Naive B cell (primary cell): ENCODE data around the gene TP53. TPM values are rescaled to one million over a fixed set of nuclear protein-coding genes. Genes with fewer than 3 reads are reported as not detected.
A peak's percentile ranks its signal among the peaks of the same experiment; 100 is the strongest.

Experiments
- ATAC-seq, 2 donors: fragments of 150-1000 bp; cut with Tn5 transposase; 2 replicates each; pipeline ENCODE4 v1.10.0; 2021; ENCODE audit warnings: low read depth in 2 of 2, mild to moderate bottlenecking in 2 of 2, moderate library complexity in 2 of 2
- DNase-seq: peaks from one replicate; pipeline ENCODE4 v3.0.0; 2022
- H3K27ac Mint-ChIP-seq, 6 donors: one replicate each; pipeline ENCODE4 v1.8.0; 2020 to 2022; ENCODE audit warnings: mild to moderate bottlenecking in 6 of 6, mixed read lengths in 6 of 6, moderate library complexity in 5 of 6, inconsistent platforms in 2 of 6
- H3K27me3 Mint-ChIP-seq, 3 donors: one replicate each; pipeline ENCODE4 v1.8.0; 2021 to 2022; ENCODE audit warnings: mixed read lengths in 3 of 3, mild to moderate bottlenecking in 1 of 3
- H3K36me3 Mint-ChIP-seq, 2 donors: one replicate each; pipeline ENCODE4 v1.8.0; 2020 to 2022; ENCODE audit warnings: mixed read lengths in 2 of 2, inconsistent platforms in 1 of 2, mild to moderate bottlenecking in 1 of 2
- H3K4me1 Mint-ChIP-seq, 3 donors: one replicate each; pipeline ENCODE4 v1.8.0; 2020 to 2022; ENCODE audit warnings: mixed read lengths in 3 of 3, inconsistent platforms in 1 of 3, mild to moderate bottlenecking in 1 of 3, moderate library complexity in 1 of 3
- H3K4me3 Mint-ChIP-seq, 8 donors: one replicate each; pipeline ENCODE4 v1.8.0; 2020 to 2022; ENCODE audit warnings: mild to moderate bottlenecking in 8 of 8, mixed read lengths in 8 of 8, moderate library complexity in 8 of 8, inconsistent platforms in 2 of 8
- H3K9me3 Mint-ChIP-seq, 7 donors: one replicate each; pipeline ENCODE4 v1.8.0; 2020 to 2022; ENCODE audit warnings: mixed read lengths in 7 of 7, mild to moderate bottlenecking in 5 of 7, inconsistent platforms in 2 of 7, moderate library complexity in 1 of 7
- polyA plus RNA-seq, 6 donors: library from polyadenylated mRNA; unstranded; fragments of 300-500 nt; fragmentation: Illumina TruSeq; gene quantifications; one replicate each; pipeline ENCODE4 v1.2.3, GENCODE V29; 2021; ENCODE audit warnings: low read depth in 6 of 6

Gene TP53
- polyA plus RNA-seq, 6 donors from 2014 or later = 25.2 to 53.9 (median 47.7) TPM

DNA sequence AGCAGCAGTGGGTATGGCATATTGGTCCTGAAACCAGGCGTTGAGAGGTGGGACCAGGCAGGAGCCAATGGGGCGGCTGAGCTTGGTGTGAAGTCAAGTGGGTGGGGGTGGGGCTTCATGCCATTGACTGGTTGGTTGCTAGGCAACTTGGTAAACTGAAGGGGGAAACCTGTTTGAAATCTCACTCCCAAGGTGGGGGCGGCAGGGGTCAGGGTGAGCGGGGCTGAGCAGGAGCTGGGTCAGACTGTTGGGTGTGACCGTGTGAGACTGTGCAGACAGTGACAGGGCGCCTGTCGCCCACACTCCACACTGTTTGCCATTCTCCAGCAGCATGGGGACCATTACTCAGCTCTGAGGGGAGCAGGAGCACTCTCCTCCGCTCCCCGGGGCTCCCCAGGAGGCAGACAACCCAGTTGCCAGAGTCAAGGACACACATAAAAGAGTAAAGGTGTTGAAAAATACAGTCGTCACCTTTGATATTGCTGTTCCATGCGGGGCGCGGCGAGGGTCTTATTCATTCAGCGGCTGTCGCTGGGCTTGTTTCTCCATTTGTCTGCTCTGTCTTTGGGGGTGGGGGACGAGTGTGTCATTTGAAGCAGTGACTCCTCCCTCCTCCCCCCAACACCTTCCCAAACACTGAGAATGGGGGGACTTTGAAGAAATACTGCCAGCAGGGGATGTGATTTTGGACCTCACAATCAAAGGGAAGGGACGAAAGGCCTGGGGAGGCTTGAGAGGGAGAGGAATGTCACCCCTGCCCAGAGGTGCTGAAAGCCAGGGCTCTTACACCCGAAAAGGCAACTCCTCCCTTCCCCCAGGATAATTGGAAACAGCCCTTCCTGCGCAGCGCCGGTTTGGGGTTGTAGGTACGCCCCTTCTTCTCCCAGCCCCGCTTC, 16.5 kb upstream of the TP53 start:
- H3K4me3 Mint-ChIP-seq = peak overlapping the region in 7 of 8 donors; percentile 63 to 87 (median 77)
- peak; percentile 52 to 57 for ATAC-seq

DNA sequence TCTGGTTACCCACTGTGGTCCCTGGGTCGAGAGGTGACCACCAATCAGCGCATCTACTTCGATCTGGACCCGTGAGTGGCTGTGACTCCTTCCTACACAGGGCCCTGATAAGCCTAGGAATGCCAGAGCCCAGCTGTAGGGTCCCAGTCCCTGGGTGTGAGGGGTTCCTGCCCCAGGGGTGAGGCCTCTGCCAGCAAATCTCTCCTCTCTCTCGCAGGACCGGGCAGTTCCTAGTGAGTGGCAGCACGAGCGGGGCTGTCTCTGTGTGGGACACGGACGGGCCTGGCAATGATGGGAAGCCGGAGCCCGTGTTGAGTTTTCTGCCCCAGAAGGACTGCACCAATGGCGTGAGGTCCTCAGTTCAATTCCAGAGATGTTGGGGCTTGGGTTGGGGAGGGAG, 15.5 kb upstream of the TP53 start:
- no peak for ATAC-seq
- Mint-ChIP-seq H3K4me3 (no peak overlapping the region), H3K4me1 (peaks cover 22 to 23% (median 22%) of the 10 kb centered on the region in 3 donors), H3K36me3 (peaks cover 16 to 42% of the 10 kb centered on the region in 2 donors), H3K9me3 (peaks cover 0 to 1% (median 0%) of the 10 kb centered on the region in 7 donors), H3K27ac (peak overlapping the region in 1 of 6 donors; percentile 81), H3K27me3 (peaks cover 37 to 60% (median 58%) of the 10 kb centered on the region in 3 donors)
- no peak for DNase-seq

More for the DNA sequence above, 16.5 kb upstream of the TP53 start:
- Mint-ChIP-seq H3K9me3 (peaks cover 0 to 1% (median 0%) of the 10 kb centered on the region in 7 donors), H3K36me3 (peaks cover 11 to 42% of the 10 kb centered on the region in 2 donors), H3K27ac (peak overlapping the region in 4 of 6 donors; percentile 2 to 81 (median 73)), H3K27me3 (peaks cover 40 to 69% (median 65%) of the 10 kb centered on the region in 3 donors), H3K4me1 (peaks cover 22 to 23% (median 22%) of the 10 kb centered on the region in 3 donors)
- no peak for DNase-seq

DNA sequence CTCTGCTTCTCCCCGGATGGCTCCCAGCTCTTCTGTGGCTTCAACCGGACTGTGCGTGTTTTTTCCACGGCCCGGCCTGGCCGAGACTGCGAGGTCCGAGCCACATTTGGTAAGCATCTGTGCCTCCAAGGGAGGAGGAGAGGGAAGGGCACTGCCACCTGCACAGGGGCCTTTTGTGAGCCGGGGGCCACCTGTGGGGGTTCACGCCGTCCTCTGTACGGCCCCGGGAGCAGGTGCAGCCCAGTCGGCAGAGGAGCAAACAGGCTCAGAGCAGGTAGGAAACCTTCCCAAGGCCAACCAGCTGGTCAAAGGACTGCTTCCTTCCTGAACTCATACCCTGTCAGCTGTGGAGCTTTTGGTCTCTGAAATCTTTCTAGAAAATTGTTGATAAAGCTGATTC, 14.4 kb upstream of the TP53 start:
- Mint-ChIP-seq H3K4me1 (peaks cover 22 to 23% (median 22%) of the 10 kb centered on the region in 3 donors), H3K27ac (no peak overlapping the region), H3K27me3 (peaks cover 30 to 51% (median 49%) of the 10 kb centered on the region in 3 donors), H3K36me3 (peaks cover 16 to 44% of the 10 kb centered on the region in 2 donors), H3K9me3 (peaks cover 0 to 1% (median 0%) of the 10 kb centered on the region in 7 donors), H3K4me3 (peak overlapping the region in 1 of 8 donors; percentile 59)
- DNase-seq (no peak), ATAC-seq (no peak)

DNA sequence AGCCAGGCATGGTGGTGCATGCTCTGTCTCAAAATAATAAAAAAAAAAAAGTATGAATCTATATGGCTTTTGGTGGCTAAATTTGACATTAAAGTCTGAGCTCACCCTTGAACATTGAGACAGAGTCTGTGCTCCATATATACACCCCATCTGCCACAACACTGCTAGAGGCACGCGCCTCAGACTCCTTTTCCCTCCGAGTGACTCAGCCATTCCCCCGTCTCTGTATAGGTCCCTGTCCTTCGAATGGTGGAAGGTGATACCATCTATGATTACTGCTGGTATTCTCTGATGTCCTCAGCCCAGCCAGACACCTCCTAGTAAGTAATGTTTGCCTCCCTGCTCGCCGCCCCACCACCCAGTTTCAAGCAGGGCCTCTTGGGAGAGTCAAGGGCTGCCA, 13.2 kb upstream of the TP53 start:
- no peak overlapping the region for H3K4me3 Mint-ChIP-seq
- peaks cover 27 to 49% of the 10 kb centered on the region in 2 donors for H3K36me3 Mint-ChIP-seq
- DNase-seq (no peak), ATAC-seq (no peak)
- peaks cover 20 to 39% (median 37%) of the 10 kb centered on the region in 3 donors for H3K27me3 Mint-ChIP-seq
- H3K9me3 Mint-ChIP-seq = peaks cover 0 to 1% (median 0%) of the 10 kb centered on the region in 7 donors
- H3K27ac Mint-ChIP-seq = no peak overlapping the region
- H3K4me1 Mint-ChIP-seq = peaks cover 15 to 18% (median 17%) of the 10 kb centered on the region in 3 donors

DNA sequence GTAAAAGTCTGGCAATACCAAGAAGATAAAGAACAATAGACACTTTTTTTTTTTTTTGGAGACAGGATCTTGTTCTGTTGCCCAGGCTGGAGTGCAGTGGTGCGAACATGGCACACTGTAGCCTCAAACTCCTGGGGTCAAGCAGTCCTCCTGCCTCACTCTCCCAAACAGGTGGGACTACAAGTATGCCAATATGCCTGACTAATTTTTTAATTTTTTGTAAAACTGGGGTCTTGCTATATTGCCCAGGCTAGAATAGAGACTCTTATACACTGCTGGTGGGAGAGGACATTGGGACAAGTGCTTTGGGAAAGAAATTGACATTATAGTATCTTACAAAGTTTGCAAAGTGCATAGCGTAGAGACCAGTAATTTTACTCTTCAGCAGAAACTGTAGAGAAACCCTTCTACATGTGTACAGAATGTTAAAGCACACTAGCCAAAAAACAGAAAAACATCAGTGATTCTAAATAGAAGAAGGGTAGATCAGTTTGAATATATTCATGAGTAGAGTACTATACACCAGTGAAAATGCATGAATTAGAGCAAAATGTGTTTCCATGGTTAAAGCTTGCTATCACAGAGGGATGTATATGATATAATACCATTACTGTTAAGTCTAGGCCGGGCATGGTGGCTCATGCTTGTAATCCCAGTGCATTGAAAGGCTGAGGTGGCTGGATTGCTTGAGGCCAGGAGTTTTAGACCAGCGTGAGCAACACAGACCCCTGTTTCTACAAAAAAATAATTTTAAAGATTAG, 10.7 kb upstream of the TP53 start:
- H3K27ac Mint-ChIP-seq = peak overlapping the region in 1 of 6 donors; percentile 27
- DNase-seq = no peak
- no peak for ATAC-seq
- H3K36me3 Mint-ChIP-seq = peaks cover 34 to 56% of the 10 kb centered on the region in 2 donors
- no peak overlapping the region for H3K4me3 Mint-ChIP-seq
- no peaks in the 10 kb centered on the region for H3K9me3 Mint-ChIP-seq
- peaks cover 4 to 17% (median 17%) of the 10 kb centered on the region in 3 donors for H3K27me3 Mint-ChIP-seq
- H3K4me1 Mint-ChIP-seq = peaks cover 0 to 12% (median 3%) of the 10 kb centered on the region in 3 donors

DNA sequence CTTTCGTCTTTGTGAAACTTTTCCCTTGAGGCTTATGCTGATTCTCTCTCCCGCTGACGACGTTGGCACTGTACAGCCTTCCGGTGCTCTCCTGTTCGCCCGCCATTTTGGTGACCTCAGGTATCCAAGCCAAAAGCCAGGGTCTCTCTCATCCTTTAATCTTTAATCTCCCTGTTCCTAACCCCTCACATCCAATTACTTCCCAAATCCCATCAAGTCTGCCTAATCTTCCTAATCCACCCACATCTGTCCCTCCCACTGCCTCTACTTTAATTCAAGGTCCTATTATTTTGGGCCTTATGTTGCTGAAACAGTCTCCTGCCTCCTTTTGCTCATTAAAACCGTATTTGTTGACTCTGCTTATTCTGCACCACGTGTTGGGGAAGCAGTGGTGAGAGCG, 8.3 kb upstream of the TP53 start:
- ATAC-seq = no peak
- H3K27ac Mint-ChIP-seq = peak overlapping the region in 1 of 6 donors; percentile 1

DNA sequence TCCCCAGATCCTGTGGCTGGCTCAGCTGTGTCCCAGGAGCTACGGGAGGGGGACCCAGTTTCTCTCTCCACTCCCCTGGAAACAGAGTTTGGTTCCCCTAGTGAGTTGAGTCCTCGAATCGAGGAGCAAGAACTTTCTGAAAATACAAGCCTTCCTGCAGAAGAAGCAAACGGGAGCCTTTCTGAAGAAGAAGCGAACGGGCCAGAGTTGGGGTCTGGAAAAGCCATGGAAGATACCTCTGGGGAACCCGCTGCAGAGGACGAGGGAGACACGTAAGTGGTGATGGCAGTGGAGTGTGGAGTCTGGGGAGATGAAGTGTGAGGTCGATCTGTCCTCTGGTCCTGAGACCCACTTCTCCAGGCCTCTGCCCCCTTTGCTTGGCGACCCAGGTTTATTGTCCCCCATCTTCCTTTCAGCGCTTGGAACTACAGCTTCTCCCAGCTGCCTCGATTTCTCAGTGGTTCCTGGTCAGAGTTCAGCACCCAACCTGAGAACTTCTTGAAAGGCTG, 1.6 kb upstream of the TP53 start:
- no peak for ATAC-seq
- no peaks in the 10 kb centered on the region for H3K27me3 Mint-ChIP-seq

More for the DNA sequence above, 8.3 kb upstream of the TP53 start:
- no peak for DNase-seq
- peaks cover 0 to 18% (median 3%) of the 10 kb centered on the region in 3 donors for H3K4me1 Mint-ChIP-seq
- H3K36me3 Mint-ChIP-seq = peaks cover 22 to 36% of the 10 kb centered on the region in 2 donors
- no peak overlapping the region for H3K4me3 Mint-ChIP-seq
- no peaks in the 10 kb centered on the region for H3K9me3 Mint-ChIP-seq
- peaks cover 0 to 2% (median 0%) of the 10 kb centered on the region in 3 donors for H3K27me3 Mint-ChIP-seq

DNA sequence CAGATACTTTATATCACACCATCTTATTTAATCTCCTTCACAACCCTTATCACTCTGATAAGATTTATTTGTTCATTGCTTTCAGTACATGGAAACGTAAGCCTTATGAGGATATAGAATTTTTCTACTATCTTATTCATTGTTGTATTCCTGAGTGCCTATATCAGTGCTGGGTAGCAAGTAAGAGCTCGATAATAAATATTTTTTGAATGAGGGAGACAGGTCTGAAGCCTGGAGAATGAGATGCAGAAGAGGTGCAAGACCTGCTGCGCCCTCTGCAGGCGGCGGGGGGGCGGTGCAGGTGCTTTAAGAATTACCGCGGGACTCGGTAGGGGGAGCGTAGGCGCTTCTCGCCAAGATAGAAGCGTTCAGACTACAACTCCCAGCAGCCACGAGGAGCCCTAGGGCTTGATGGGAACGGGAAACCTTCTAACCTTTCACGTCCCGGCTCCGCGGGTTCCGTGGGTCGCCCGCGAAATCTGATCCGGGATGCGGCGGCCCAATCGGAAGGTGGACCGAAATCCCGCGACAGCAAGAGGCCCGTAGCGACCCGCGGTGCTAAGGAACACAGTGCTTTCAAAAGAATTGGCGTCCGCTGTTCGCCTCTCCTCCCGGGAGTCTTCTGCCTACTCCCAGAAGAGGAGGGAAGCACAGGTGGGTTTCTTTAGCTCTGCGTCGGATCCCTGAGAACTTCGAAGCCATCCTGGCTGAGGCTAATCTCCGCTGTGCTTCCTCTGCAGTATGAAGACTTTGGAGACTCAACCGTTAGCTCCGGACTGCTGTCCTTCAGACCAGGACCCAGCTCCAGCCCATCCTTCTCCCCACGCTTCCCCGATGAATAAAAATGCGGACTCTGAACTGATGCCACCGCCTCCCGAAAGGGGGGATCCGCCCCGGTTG, 868 bp upstream of the TP53 start, which contains the start of gene WRAP53:
WRAP53 (plus strand) TSS at position 570 of the 900 bp plus-strand sequence; CDS start at position 742, 172 bp downstream.
- peak within 1 kb of the TSS; percentile 97 to 100 (median 99) for H3K27ac Mint-ChIP-seq
- peak; percentile 94 for DNase-seq
- peak; percentile 68 to 73 for ATAC-seq
- H3K27me3 Mint-ChIP-seq = no peaks in the 10 kb centered on the region
- H3K4me1 Mint-ChIP-seq = peaks cover 32 to 53% (median 46%) of the 10 kb centered on the region in 3 donors
- H3K9me3 Mint-ChIP-seq = no peaks in the 10 kb centered on the region
- H3K4me3 Mint-ChIP-seq = peak within 1 kb of the TSS; percentile 90 to 100 (median 98)
- H3K36me3 Mint-ChIP-seq = peaks cover 5 to 9% of the 10 kb centered on the region in 2 donors

More for the DNA sequence above, 1.6 kb upstream of the TP53 start:
- H3K4me3 Mint-ChIP-seq = peak overlapping the region; percentile 90 to 100 (median 98)
- peaks cover 33 to 50% (median 42%) of the 10 kb centered on the region in 3 donors for H3K4me1 Mint-ChIP-seq
- no peak for DNase-seq
- H3K9me3 Mint-ChIP-seq = no peaks in the 10 kb centered on the region
- H3K27ac Mint-ChIP-seq = peak overlapping the region in 4 of 6 donors; percentile 53 to 97 (median 88)
- H3K36me3 Mint-ChIP-seq = peaks cover 12% of the 10 kb centered on the region in 2 donors

DNA sequence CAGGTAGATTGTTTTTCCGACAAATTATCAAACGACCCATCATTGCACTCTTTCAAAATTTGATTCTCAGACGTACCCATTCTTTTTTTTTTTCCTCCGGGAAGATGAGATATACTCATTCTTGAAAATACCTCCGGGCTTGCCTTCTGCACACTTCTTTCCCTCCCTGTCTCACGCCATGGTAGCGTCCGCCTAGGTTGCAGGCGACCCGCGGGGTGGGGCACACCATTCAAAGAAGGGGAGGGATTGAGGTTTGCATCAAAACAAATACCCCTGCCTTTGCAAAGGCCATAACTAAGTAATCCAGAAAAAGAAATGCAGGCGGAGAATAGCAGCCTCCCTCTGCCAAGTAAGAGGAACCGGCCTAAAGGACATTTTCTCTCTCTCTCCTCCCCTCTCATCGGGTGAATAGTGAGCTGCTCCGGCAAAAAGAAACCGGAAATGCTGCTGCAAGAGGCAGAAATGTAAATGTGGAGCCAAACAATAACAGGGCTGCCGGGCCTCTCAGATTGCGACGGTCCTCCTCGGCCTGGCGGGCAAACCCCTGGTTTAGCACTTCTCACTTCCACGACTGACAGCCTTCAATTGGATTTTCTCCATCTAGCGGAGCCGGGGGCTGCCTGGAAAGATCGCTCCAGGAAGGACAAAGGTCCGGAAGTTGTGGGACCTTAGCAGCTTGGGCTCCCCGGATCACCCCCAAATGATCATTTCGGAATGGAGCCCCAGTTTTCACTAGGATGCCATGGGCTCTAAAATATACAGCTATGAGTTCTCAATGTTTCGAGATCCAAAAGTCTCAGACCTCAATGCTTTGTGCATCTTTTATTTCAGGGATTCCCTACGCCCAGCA, 843 bp downstream of the TP53 start:
- H3K9me3 Mint-ChIP-seq = no peaks in the 10 kb centered on the region
- DNase-seq (peak; percentile 90), ATAC-seq (peak; percentile 47 to 53)
- peaks cover 30 to 62% (median 46%) of the 10 kb centered on the region in 3 donors for H3K4me1 Mint-ChIP-seq
- H3K4me3 Mint-ChIP-seq = peak overlapping the region; percentile 90 to 100 (median 98)
- peak overlapping the region; percentile 97 to 100 (median 99) for H3K27ac Mint-ChIP-seq
- H3K36me3 Mint-ChIP-seq = peaks cover 0 to 9% of the 10 kb centered on the region in 2 donors
- no peaks in the 10 kb centered on the region for H3K27me3 Mint-ChIP-seq

DNA sequence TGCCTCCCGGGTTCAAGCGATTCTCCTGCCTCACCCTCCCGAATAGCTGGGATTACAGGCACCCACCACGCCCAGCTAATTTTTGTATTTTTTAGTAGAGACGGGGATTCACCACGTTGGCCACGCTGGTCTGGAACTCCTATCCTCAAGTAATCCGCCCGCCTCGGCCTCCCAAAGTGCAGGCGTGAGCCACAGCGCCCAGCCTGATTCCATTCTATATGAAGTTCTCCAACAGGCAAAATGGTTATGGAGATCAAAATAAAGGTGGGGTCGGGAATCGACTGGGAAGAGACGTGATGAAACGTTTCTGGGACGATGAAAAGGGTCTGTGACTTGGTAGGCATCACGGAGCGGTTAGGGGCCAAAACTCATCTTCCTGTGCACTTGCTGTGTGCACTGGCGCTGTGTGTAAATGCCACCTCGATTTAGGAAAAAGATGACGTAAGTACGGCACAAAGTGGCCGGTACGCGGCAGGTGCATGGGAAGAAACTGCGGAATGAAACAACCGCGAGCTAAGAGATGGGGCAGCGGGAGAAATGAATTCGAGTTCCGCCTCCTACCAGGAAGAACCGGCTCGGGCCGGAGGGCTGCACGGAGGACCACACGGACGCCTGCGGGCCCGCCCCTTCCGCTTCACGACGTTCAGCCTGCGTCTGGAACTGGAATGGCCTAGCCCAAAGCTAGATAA, 1.6 kb downstream of the TP53 start:
- Mint-ChIP-seq H3K4me3 (peak overlapping the region; percentile 90 to 100 (median 98)), H3K36me3 (peaks cover 0 to 9% of the 10 kb centered on the region in 2 donors), H3K9me3 (no peaks in the 10 kb centered on the region), H3K27me3 (no peaks in the 10 kb centered on the region), H3K27ac (peak overlapping the region; percentile 97 to 100 (median 99)), H3K4me1 (peaks cover 26 to 65% (median 46%) of the 10 kb centered on the region in 3 donors)
- ATAC-seq = peak; percentile 65 to 69
- peak; percentile 89 for DNase-seq
